GM19351 (cell line): ENCODE results near the gene LAMP5.

Experiments
- ATAC-seq: cut with Tn5 transposase; IDR thresholded peaks from one replicate; pipeline ENCODE4 v1.9.1; 2021; ENCODE audit warnings: mild to moderate bottlenecking, moderate library complexity; ENCODE audit not compliant: unreplicated experiment

The LAMP5 gene

DNA sequence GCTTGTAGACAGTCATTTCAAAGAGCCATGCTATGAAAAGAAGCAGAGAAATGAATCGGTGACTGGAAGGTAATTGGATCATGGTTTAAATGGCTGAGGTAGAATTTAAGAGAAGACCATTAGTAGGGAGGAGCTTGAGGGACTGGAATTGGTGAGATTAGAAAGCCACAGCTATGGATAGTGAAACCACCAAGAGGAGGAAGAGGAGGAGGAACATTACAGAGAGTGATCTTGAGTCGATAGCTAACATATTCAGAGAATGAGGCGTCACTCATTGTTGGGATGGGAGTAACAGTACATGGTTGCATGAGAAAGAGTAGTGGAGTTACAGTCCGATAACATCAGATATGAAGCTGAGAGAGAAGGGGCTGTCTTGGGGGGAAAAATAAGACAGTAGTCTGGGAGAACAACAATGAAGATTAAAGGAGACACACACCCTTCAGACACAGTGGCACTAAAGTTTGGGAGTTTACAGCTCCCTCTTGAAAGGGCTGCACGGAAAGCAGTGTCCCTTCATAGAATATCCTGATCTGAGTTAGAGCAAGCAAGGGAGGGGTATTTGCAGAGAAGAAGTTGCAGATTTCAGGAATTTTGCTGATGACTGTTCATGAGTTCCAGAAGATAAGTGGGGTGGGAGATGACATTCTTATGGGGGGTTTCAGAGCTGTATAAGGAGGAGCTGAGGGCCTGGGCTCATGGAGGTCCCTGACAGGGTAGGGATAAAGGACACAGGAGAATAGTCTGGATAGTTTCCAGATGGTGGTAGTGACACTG is 15.1 kb upstream of the LAMP5 start:
- no peak for ATAC-seq

DNA sequence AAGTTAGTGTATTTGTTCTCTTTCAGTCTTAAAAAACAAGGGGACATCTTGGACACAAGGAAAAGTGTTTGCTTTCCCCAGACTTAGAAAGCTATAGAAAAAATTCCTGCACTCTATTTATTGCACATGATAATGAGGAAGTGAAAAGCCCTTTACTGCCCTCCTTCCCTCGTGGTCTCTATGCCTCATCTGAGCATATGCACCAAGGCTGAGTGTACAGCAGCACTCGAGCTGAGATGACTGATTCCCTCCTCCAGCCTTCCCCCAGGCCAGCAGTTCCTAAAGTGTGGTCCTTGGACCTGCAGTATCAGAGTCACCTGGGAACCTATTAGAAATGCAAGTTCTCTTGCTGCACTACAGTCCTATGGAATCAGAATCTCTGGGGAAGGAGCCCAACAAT is 14.3 kb upstream of the LAMP5 start:
- ATAC-seq, result no peak

DNA sequence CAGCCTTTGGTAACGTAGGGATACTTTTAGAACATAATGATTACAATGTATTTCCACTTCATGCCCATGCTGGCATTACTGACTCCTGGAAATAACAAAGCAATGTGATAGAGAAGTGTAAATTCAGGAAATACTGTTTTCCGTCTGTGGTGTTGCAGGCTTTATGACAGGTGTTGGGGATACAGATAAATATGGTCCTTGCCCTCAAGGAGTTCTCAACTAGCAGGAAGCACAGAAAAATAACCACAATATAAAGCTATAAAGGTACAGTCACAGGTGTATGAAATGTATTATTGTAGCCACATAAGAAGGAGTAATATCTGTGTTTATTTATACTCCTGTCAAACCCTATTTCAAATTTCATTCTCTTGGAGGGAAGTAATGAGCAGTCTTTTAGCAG is 12.9 kb upstream of the LAMP5 start:
- no peak for ATAC-seq

DNA sequence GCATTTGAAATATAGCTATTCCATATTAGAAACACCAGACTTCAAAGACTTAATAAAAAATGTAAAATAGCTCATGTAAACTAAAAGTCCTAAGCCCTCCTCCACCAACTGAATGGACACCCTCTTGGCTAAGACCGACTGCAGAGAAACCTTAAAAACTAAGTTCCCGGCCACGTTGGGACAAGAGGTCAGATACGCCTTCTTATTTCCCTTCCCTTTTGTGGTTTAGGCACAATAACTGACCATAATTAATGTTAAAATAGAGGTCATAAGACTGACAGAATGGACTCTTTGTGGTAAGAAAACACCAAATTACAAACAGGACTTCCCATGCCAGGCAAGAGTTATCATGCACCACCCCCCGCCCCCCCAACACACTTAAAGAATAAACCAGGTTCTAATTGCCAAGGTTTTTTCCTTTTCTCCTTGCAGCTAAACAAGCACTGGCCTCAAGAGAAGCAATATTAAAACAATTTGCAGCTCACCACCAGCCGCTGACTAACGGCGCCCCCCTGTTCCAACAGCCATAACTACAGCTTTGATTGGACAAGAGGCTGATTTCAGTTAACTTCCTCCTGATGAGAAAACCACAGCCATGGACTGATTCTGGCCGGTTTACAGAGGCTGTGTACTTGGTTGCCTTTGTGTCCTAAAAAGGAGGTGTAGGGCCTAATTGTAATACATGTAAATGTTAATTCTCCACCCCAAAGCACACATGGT is 10.7 kb upstream of the LAMP5 start:
- ATAC-seq, result no peak

DNA sequence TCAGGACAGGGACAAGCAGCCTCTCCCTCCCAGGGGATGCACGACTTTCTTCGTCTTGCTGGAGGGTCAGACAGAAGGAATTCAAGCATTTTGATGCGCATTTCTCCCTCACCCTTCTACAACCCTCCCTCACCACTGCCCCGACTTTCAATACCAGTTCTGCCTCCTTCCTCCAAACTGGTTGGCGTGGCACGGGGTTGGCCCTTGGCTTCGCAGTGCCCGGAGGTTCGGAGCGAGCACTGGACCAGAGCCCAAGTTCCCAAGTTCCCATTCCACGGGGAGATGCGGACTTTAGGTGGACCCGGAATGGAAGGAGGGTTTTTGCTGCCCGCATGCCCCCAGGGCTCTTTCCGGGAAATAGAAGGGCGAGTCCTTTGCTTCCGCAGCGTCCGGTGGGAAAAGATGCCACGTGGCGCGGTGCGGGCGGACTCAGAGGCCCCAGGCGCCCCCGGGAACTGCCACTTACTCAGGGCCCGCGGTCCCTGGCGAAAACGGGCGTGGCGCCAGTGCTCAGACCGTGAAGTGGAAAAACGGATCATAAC is 8.0 kb upstream of the LAMP5 start:
- no peak for ATAC-seq

DNA sequence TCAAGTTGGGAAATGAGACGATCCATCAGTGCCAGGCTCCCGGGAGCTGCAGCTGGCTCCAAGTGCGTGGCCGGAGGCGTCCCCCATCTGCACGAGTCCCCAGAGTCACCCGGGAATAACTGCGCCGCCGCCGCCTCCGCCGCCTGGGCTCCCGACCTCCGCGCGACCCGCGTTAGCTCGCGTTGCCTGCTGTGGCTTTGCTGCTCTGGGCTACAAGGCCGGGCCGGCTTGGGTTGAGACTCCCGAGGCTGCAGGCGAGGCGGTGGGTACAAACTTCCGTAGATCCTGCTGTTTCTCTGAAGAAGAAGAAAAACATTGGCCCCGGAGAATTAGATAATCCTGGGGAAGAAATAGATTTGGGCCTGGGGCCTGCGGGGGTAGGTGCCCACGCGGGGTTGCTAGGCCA is 7.4 kb upstream of the LAMP5 start:
- no peak for ATAC-seq

DNA sequence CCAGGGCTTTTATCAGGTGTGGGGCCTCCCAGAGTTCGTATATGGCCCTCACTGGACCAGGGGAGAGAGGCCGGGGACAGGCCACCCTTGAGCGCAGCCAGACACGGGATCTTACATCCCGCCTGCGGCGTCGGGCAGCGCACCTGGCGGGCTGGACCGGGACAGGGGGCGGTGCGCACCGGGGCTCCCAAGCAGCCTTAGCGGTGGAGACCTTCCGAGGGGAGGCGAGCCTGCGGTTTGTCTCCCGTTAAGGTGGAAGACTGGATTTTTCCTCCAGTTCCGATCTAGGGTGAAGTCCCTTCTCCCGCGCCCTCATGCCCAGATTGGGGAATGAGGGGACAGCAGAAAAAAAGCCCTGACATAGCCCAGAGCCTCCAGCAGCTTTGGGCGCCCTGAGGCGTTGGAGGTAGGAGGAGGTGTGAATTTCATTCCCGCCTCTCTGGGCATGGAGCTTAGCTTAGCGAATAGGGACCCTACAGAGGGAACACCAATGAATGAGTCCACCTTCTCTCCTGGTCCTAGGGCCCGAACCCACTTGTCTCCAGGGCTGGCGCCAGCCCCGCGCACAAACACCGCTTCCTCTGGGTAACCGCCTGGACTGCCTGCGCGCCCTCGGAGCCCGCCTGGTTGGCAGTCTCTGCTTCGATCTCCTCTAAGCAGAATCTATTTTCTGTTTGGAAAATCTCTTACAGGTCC is 6.7 kb upstream of the LAMP5 start:
- ATAC-seq, result no peak

DNA sequence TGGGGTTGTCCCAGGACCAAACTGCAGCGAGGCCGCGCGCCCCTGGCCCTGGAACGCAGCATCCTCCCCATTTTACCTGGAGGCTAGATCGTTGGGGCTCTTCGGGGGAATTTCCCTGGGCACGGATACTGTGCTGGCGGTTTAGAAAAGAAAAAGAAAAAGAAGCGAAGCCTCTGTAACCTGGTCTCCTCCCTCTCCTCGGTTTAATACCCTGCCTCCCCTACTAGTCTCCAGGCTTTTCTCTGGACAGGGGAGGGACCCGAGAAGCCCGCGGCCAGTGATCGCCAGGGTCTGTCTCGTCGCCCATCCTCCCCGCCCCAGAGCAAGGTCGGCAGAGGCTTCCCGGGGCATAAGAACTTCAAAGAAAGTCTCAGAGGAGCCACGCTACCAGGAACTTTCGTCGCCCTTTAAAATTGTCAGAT is 6.1 kb upstream of the LAMP5 start:
- no peak for ATAC-seq

DNA sequence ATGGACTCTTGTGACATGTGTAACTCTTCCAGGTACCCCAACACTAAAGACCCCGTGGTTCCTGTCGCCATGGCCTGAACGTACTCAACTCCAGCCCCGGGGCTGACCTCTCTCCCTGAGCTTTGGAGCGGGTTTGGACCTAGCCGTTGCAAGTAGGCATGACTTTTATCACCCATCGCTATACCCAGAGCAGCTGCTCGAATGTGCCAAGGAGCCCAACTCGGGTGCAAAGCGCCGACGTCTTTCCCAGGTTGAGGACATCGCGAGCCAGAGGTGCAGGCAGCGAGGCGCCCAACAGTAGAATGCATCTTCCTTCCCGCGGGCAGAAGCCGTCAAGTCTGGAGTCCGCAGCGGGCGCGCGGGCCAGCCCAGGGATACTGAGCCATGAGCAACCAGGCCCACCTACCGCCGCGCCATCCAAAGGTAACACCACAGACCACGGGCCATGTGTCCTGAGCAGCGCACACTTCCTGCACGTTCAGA is 5.7 kb upstream of the LAMP5 start:
- no peak for ATAC-seq

DNA sequence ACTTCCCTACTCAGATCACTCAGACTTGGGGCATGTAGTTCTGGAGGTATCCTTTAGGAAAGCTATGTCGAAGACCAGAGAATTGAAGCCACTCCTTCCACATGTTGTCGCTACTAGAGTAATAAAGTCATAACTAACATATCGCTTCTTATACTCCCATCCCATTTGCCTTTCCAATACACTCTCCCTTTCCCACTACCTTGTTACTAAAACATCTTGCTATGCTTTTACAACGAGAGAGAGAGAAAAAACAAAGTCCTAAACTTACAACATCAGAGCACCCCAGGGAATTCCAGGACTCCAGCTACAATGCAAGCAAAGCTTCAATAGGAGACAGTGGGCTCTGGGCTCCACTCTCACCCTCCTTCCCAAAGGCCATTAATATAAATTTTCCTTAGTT is 5.1 kb upstream of the LAMP5 start:
- no peak for ATAC-seq

DNA sequence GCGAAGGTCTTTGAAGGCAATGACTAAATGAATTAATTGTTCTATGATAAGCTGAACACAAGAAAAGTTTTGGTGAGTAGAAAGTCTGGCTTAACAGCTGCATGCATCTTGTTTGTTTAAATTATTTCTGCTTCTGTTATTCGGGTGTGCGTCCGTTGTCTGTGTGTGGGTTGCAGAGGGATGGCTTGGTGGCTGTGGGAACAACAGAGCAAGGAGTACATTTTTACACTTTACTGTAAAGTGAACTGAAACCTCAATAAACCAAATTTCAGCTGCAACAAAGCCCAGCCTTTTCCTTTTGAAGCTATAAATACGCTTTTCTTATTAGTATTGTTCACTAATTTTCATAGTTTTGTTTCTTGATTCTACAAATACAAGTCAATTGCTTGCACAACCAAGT is 3.5 kb upstream of the LAMP5 start:
- ATAC-seq, result no peak

DNA sequence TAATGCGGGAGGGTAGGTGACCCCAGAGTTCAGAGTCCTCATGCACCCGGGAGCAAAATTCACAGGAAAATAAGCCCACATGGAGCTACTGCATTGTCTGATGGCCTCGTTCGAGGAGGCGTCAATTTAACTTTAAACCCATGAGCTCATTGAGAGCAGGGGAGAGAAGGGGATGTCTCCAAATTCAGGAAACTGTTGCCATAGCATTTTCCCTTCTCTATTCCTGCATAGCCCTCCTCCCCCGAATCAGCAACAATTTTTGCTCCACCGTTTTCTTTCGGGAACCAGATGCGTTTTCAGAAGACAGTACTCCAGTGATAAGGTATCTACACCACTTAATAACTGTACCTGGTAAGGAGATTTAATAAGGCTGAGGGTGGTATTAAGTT is 324 bp upstream of the LAMP5 start:
- no peak for ATAC-seq

DNA sequence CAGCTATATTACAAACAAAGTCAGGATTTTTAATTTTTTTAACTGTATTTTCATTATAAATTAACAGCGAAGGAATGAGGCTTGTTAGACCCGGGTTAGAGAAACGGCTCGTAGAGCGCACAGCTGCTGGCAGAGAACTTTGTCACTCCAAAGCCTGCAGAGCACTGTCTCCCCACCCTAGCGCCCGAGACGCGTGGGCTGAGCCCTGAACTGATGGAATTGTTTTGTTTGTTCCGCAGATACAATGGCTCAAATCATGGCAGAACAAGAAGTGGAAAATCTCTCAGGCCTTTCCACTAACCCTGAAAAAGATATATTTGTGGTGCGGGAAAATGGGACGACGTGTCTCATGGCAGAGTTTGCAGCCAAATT is 810 bp downstream of the LAMP5 start:
- no peak for ATAC-seq

DNA sequence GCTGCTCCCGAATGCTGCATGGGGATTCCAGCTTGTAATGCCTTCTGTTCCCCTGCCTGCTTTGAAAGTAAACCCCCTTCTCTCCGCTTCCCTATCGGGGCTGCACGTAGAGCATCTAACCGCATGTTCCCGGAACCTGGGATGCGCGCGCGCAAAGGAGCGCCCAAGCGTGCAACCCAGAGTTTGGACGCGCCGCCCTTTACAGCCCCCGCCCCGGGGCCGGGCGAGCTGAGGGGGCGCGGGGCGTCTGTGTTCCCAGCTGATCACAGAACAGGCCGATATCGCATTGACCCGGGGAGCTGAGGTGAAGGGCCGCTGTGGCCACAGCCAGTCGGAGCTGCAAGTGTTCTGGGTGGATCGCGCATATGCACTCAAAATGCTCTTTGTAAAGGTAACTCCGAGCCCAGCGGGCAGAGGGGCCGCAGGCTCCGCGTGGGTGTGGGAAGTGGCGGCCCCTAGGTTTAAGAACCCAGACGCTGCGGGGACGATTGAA is 1.4 kb downstream of the LAMP5 start:
- no peak for ATAC-seq

DNA sequence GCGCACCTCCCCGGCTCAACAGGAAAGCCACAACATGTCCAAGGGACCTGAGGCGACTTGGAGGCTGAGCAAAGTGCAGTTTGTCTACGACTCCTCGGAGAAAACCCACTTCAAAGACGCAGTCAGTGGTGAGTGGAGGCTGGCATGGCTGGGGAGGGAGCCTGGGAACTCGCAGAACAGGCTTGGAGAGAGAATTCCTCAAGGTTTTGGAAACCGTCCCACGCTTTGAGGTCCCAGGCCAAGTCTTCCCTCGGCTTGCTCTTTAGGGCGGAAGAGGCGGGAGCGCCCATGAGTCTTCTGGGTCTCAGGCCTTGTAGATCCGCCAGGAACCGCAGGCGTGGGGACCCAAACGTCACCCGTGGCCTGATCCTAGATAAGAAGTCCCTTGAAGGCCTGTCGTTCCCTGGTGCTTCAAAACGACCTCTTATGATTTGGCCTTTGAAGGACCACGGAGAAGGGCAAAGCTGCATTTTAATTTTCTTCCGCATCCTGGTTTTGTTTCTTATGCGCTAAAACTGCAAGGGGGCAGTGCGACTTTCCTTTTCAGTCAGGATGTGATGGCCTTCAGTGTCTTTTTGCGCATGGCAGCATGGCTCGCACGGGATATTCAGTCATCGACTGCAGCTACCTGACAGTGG is 2.0 kb downstream of the LAMP5 start:
- no peak for ATAC-seq

DNA sequence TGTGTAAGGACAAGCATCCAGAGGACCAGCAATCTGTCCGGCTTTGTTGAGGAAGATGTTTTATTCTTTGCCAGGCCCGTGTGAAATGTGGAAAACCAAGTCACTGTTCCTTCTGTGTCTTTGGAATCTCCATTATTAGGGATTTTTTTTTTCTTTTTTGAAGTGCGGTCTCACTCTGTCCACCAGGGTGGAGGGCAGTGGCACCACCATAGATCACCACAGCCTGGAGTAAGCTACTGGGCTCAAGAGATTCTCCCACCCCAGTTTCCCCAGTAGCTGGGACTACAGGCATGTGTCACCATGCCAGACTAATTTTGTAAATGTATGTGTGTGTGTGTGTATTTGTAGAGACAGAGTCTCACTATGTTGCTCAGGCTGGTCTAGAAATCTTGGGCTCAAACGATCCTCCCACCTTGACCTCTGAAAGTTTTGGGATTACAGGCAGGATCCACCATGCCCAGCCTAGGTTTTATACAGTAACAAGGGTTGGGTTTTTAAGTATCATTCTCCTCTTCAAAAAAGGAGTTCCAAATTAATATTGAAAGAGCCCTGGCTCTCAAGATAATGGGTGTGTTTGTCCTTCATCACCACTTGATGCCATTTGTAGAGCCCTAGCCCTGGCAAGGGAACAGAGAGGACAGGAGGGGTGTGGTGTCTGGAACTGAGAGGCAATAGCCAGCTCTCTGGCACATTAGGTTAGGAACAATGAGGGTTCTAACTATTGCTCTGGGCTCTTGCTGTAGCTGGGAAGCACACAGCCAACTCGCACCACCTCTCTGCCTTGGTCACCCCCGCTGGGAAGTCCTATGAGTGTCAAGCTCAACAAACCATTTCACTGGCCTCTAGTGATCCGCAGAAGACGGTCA is 3.1 kb downstream of the LAMP5 start:
- ATAC-seq, result no peak

DNA sequence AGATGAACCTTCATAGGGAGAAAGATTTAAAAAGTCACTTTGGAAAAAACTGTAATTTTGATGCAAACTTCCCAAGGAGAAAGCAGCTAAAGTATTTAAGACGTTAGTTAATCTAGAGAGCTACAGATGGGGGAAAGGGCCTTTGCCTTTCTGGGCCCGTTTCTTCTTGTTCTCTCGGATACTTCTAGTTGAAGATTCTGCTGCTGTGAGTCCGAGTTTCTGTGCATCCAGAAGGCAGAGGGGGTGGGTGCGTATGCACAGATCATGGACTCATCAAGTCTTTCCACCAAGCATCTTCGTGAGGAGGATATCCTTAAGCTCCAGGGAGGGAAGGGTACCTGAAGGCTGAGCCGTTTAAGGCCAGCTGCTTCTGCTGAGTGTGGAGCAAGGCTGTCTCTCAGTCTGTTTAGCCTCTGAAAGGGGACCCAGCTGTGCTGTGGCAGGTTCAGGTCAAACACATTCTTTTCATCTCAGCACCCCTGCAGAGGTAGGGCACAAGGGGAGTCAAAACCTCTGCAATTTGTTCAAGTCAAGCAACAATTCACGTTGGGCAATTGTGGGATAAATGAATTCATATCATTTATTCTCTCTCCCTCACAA is 4.3 kb downstream of the LAMP5 start:
- no peak for ATAC-seq

DNA sequence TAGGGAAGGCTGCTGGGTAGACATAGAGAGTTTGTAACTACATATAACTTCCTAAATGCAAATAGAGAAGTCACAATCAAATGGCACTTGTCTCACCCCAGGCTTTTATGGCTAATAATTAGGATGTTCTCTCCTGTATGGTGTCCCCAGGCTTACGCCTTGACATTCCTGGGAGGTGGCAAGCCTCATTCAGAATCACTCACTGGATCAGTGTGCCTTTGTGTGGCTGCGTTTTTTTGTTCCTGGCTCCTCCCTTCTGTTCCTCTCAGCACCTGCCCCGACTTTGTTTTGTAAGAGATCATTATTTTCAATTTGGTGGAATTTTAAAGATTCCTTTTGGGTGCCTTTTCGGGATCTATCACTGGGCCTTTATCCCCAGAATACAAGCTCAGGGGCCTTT is 5.7 kb downstream of the LAMP5 start:
- no peak for ATAC-seq

DNA sequence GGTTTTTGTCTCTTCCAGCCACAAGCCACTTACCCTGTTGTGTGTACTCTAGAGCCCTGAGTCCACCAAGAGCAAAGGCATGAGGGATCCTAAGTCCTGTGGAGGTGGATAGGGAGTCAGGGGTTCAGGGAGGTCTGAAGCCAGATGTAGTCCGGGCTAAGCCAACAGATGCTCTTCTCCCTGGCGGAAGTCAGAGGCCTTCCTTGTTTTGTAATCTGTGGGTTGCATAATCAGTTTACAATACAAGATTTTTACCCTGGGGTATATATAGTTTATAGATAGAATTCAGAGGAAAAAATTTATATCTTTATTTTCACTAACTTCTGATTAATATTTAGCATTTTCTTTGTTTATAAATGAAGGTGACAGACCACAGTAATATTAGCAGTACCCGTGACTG is 9.2 kb downstream of the LAMP5 start:
- ATAC-seq, result no peak

DNA sequence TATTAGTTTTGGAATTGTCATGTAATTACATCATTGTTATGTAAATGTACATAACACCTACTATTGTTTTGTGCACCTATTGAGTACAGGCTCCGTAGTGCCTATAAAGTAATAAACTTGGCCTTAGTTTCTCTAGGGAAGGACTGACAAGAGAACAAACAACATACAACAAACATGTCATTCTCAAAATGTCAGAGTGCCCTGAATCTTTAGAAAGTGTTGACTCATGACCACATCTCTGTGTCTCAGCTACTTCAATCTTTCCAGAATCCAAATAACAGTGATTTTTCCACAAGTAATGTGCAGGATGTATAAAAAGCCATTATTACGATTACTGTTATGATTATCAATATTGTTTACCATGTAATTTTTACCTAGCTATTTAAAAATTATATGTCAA is 17.2 kb downstream of the LAMP5 start:
- no peak for ATAC-seq
